ENCODE data around the gene FOXG1.
A peak's percentile ranks its signal among the peaks of the same experiment; 100 is the strongest.

The FOXG1 gene

DNA sequence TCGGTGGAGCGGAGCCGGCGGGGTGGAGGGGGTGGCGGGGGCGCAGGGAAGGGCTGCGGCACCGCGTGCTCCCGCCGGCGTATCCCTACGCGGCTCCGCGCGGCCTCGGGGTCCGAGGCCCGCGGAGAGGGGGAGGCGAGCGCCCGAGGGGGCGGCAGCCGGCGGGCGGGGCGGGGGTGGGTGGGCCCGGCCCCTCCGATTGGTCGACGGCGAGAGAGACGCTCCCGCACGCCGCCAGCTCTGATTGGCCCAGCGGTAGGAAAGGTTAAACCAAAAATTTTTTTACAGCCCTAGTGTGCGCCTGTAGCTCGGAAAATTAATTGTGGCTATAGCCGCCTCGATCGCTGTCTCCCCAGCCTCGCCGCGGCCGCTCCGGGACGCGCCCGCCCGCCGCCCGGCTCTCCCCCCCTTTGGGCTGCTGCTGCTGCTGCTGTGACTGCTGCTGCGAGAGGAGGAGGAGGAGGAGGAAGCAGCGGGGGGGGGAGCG is at the start of gene FOXG1:
TSS of gene FOXG1 (plus strand) at position 319 of the 487 bp plus-strand sequence. CDS start 493 bp downstream, outside the sequence.
- Mint-ChIP-seq H3K4me3 (peak within 1 kb of the TSS; percentile 66), H3K4me1 (peaks cover 5% of the 10 kb centered on the region), H3K27ac (no peak within 1 kb of the TSS), H3K36me3 (peaks cover 8% of the 10 kb centered on the region), H3K27me3 (peaks cover 60% of the 10 kb centered on the region), H3K9me3 (peaks cover 16% of the 10 kb centered on the region)

DNA sequence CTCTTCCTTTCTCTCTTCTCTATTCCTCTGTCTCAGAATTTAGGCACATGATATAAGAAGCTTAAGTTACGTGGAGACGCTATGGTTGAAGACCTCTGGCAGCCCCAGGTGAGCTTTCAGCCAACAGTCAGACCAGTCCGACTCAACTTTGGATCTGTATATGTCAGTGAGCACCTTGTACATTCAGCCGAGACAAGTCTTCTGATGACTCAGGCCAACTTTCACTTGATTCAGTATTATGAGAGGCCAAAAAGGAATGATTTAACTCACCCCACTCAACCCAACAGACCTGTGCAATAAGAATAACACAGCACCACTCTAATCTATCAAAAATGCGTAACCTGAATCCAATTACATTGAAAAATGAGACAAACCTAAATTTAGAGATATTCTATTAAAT is 47.5 kb upstream of the FOXG1 start:
- no peaks in the 10 kb centered on the region for H3K4me1 Mint-ChIP-seq
- no peaks in the 10 kb centered on the region for H3K36me3 Mint-ChIP-seq
- H3K4me3 Mint-ChIP-seq: no peak overlapping the region
- no peak overlapping the region for H3K27ac Mint-ChIP-seq
- peaks cover 29% of the 10 kb centered on the region for H3K9me3 Mint-ChIP-seq
- no peaks in the 10 kb centered on the region for H3K27me3 Mint-ChIP-seq

DNA sequence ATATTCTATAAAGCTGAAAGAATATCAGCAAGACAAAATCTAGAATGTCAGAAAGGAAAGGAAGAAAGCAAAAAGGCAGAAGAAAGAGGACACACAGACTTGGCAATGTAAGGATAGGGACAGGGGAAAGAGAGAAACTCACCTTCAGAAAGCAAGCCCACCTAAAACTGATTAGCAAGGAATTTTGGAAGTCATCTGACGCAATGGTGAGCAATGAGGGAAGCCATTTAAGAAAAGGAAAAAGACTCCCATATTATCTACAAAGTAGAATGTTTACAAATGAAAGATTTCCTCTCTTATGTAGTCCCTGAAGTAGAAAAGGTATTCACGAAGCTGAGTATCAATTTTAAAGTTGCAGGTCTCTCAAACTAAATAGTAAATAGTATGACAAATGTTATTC is 35.2 kb upstream of the FOXG1 start:
- H3K27me3 Mint-ChIP-seq: no peaks in the 10 kb centered on the region
- H3K4me1 Mint-ChIP-seq: no peaks in the 10 kb centered on the region
- no peaks in the 10 kb centered on the region for H3K36me3 Mint-ChIP-seq
- H3K27ac Mint-ChIP-seq: no peak overlapping the region
- H3K9me3 Mint-ChIP-seq: no peaks in the 10 kb centered on the region
- no peak overlapping the region for H3K4me3 Mint-ChIP-seq

DNA sequence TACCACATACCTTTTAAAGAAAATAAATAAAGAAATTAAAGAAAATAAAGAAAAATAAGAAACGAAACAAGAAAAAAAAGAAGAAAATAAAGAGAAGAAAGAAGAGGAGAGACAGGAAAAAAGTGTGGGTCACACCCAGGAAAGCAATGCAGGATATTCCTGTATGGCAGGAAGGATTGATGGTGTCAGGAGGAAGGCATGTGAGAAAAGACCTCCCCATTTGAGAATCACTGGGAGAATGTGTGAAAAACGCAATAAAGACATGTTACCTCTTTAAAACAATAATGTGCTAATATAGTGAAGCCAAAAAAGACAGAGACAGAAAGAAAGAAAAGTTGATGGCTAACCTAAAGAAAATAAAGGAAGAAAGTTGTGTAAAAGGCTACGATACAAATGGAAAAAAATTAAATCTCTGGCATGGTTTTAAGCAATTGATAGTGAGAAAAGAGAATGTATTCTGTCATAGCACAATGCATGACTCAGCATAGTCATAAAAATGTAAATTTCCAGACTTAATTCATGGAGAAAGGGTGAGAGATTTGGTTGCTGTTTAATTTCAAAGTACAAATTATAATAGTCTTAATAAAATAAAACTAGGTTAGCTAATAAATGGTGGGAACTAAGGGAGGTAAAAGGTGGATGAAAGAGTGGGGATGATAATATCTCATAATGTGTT is 24.3 kb upstream of the FOXG1 start:
- no peaks in the 10 kb centered on the region for H3K4me1 Mint-ChIP-seq
- no peaks in the 10 kb centered on the region for H3K27me3 Mint-ChIP-seq
- H3K9me3 Mint-ChIP-seq: peaks cover 5% of the 10 kb centered on the region
- H3K36me3 Mint-ChIP-seq: no peaks in the 10 kb centered on the region
- H3K4me3 Mint-ChIP-seq: no peak overlapping the region
- no peak overlapping the region for H3K27ac Mint-ChIP-seq

DNA sequence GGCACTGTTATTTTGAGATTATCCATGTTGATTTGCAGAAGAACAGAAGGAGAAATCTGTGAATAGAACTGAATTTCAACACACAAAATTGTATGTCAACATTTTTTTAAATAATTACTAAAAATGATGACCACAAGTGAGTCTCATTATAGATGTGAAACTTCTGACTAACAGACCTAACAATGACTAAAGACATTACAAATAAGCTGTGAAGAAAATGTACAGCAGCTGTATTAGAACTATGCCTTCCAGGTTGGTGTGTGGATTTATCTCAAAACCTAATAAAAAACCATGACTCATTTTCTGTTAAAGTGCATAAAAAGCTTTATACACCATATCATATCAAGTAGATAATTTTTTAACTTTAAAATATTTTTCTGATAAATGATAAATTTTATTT is 22.5 kb upstream of the FOXG1 start:
- no peaks in the 10 kb centered on the region for H3K36me3 Mint-ChIP-seq
- no peaks in the 10 kb centered on the region for H3K27me3 Mint-ChIP-seq
- H3K4me1 Mint-ChIP-seq: no peaks in the 10 kb centered on the region
- no peak overlapping the region for H3K4me3 Mint-ChIP-seq
- H3K9me3 Mint-ChIP-seq: peaks cover 5% of the 10 kb centered on the region
- no peak overlapping the region for H3K27ac Mint-ChIP-seq

DNA sequence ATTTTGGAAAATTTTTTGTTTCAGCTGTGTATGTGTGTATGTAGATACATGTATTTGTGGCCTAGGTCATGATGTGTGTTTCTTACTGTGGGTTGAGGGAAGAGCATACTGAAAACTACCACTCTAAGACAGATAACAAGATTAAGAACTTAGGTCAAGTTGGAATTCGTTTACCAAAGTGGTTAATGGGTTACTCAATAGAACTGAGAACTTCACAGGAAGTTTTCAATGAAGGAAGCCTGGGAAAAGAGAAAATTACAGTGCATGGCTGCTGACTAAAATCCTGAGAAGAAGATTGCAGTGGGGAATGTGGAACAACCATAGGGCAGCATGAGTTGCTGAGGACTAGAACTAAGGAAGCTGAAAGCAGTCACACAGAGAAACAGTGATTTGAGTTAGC is 21.4 kb upstream of the FOXG1 start:
- Mint-ChIP-seq H3K36me3 (no peaks in the 10 kb centered on the region), H3K9me3 (peaks cover 5% of the 10 kb centered on the region), H3K4me3 (no peak overlapping the region), H3K4me1 (no peaks in the 10 kb centered on the region), H3K27me3 (peaks cover 2% of the 10 kb centered on the region), H3K27ac (no peak overlapping the region)

DNA sequence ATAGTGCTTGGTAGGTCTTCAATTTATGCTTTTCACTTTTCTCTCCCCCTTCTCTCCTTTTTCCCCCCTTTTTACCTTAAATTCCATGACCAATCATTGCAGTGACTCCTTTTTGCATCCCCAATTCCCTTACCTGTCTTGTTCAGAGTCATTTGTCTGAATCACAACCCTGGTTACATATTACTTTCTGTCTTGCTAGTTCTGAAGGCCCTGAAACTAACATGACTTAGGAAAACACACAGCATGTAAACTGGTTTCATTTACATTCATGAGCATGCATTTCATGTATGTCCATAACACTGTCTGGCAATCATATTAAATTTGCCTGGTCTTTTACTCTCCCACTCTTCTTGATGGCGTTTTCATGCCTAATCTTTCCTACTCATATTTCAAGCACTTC is 20.3 kb upstream of the FOXG1 start:
- Mint-ChIP-seq H3K4me1 (no peaks in the 10 kb centered on the region), H3K9me3 (peaks cover 5% of the 10 kb centered on the region), H3K4me3 (no peak overlapping the region), H3K27ac (no peak overlapping the region), H3K27me3 (peaks cover 3% of the 10 kb centered on the region), H3K36me3 (no peaks in the 10 kb centered on the region)

DNA sequence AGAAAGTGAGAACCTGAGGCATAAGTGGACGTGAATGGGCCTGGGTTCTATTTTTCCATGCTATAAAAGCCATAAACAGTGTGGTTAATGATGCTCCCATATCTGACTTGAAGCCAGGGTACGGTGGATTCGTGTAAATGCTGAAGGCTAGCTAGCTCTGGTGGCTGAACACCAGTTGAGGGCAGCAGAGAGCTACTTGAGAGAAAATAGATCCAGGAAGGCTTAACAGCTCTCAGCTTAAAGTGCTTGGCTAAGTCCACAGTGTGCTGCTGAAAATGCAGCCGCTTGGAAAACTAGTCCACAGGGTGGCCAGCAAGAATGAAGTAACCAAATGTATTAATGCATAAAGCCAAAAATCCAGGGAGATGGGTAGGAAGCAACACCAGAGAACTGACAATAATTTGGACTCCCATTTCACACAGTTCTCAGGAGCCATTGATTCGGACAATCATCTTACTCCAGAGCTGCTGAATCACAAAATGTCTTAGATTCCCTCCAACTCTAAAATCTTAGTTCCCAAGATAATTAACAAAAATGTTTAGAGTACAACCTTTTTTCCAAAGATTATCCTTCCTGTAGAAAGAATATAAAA is 15.0 kb upstream of the FOXG1 start:
- Mint-ChIP-seq H3K27ac (no peak overlapping the region), H3K27me3 (peaks cover 28% of the 10 kb centered on the region), H3K4me3 (no peak overlapping the region)

DNA sequence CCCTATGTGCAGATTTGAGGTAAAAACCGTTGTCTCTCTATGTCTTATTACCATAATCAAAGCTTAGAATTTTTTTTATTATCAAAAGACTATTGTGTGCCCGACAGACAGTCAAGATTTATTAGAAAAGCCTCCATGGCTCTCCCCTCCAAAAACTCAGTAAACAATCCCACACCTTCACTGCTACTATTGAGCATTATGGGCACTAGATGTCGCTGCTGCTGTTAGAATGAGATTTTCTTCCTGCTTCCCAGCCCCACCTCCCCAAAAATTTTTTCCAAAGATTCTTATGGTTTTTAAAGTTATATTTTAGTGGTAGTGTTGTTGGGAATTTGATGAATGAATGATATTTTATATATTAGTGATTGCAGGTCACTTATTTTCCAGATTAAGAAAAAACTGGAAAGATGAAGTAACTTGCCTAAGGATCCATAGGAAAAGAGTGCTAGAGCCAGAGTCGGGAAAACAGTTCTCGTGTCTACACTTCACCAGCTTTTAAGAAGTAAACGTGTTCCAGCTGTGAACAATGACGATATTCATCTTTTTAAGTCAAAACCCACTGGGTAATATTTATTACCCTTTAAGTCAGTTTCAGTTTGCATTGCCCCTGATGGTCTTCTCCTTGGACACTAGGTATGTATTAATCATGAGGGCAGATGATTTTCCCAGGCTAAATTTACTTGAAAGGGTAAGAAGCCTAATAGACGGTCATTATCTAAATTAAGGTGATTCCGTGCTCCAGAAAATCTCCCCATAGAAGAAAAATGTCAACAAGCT is 12.2 kb upstream of the FOXG1 start:
- H3K9me3 Mint-ChIP-seq: peaks cover 8% of the 10 kb centered on the region
- no peaks in the 10 kb centered on the region for H3K4me1 Mint-ChIP-seq
- H3K27me3 Mint-ChIP-seq: peaks cover 47% of the 10 kb centered on the region

More for the DNA sequence above, 15.0 kb upstream of the FOXG1 start:
- Mint-ChIP-seq H3K9me3 (peaks cover 12% of the 10 kb centered on the region), H3K36me3 (no peaks in the 10 kb centered on the region), H3K4me1 (no peaks in the 10 kb centered on the region)

DNA sequence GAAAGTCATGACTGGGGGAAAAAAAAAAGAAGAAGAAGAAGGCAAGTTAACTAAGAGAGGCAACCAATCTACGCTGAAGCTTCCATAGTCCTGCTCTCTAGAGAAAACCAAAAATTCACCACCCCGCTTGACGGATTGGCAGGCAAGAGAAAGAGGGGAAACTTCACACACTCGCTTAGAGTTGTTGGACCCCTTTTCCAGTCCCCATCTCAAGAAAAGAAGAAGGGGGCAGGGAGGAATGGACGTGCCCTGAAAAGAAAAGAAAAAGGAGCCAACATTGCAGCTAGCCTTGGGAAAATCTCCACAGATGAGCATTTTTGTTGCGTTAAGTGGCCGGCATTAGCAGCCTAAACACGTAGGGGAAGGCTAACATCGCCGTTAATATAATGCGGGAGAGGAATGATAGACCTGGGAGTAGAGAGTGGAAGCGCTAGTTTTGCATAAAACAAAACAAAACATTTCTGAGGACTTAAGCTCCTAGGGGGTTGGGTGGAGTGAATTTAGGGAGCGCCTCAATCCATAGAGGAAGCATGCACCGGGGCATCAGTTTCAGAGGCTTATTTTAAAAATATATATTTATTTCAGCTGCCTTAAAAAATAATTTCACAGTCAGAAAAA is 11.3 kb upstream of the FOXG1 start:
- H3K4me3 Mint-ChIP-seq: no peak overlapping the region
- peaks cover 54% of the 10 kb centered on the region for H3K27me3 Mint-ChIP-seq
- no peak overlapping the region for H3K27ac Mint-ChIP-seq
- peaks cover 8% of the 10 kb centered on the region for H3K9me3 Mint-ChIP-seq
- H3K4me1 Mint-ChIP-seq: no peaks in the 10 kb centered on the region
- no peaks in the 10 kb centered on the region for H3K36me3 Mint-ChIP-seq

More for the DNA sequence above, 12.2 kb upstream of the FOXG1 start:
- Mint-ChIP-seq H3K27ac (no peak overlapping the region), H3K4me3 (no peak overlapping the region), H3K36me3 (no peaks in the 10 kb centered on the region)

DNA sequence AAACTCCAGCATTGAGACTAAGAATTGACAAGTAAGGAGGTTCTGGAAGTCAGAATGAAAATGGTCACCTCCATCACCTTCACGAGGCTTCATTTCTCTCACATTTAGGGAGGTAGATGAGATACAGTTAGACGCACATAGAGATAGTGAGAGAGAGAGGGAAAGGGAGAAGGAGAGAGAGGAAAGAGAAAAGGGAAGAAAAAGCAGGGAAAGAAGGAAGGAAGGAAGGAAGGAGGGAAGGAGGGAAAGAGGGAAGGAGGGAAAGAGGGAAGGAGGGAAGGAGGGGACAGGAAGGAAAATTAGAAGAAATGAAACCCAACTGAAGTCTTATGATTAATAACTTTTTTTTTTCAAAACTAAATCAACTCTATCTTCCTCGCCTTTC is 10.7 kb upstream of the FOXG1 start:
- Mint-ChIP-seq H3K4me1 (no peaks in the 10 kb centered on the region), H3K36me3 (no peaks in the 10 kb centered on the region), H3K27me3 (peaks cover 59% of the 10 kb centered on the region), H3K9me3 (peaks cover 14% of the 10 kb centered on the region), H3K27ac (no peak overlapping the region), H3K4me3 (no peak overlapping the region)

DNA sequence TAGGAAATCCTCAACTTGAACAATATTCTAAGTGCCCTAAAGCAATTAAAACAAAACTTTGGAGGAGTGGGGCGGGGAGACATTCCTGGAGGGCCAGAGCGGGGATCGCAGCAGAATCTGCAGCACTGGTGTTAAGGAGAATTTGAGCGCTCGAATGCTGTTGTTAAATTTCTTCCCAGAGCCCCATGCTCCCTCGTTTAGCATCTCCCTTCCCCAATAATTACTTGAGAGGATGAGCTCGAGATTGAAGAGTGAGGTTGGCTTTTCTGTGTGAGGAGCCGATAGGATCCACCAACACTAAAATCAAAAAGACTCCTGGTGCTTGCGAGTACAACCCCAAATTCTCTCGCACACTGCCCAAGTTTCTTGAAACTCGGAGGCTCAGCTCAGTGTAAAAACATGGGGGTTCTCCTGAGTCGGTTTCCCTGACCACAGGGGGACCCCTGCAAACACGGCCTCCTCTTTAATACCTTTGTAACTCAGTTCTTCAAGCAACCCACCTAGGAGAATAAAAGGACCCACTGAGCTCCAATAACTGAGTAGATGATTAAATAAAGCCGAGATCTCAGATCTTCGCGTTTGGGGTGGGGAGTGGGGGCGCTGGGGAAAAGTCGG is 10.2 kb upstream of the FOXG1 start:
- Mint-ChIP-seq H3K4me1 (no peaks in the 10 kb centered on the region), H3K27ac (no peak overlapping the region), H3K9me3 (peaks cover 17% of the 10 kb centered on the region), H3K27me3 (peaks cover 62% of the 10 kb centered on the region), H3K36me3 (no peaks in the 10 kb centered on the region), H3K4me3 (no peak overlapping the region)

DNA sequence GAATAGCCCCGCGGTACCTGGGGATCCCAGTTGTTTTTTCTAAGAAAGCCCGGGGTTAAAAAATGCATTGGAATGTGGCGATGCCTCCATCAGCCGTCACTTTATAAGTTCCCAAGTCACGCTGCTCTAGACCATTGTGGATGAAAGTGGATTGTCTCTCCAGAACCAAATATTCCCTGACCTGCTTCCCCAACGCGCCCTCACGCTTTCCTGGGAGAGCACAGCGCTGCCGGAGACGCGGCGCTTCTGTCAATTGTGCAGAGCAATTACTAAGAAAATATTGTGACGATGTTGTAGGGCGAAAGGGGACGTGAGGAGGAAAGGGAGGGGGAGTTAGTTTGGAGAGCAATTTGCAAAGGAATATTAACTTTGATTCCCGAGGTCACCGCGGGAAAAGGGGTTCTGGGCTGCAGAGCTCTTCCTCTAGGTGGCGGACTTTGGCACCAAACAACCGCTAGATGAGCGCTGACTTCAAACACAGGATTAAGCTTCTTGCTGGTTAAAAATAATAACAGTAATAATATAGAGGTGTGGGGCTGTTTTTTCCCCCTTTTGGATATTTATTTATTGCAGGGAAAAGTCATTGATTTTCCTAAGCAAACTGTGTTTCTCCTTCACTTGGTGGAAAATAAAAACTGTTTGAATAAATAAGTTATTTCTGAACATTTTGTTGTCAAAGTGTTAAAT is 9.6 kb upstream of the FOXG1 start:
- Mint-ChIP-seq H3K9me3 (peaks cover 17% of the 10 kb centered on the region), H3K27me3 (peaks cover 66% of the 10 kb centered on the region), H3K27ac (no peak overlapping the region), H3K36me3 (peaks cover 3% of the 10 kb centered on the region), H3K4me1 (no peaks in the 10 kb centered on the region), H3K4me3 (no peak overlapping the region)

DNA sequence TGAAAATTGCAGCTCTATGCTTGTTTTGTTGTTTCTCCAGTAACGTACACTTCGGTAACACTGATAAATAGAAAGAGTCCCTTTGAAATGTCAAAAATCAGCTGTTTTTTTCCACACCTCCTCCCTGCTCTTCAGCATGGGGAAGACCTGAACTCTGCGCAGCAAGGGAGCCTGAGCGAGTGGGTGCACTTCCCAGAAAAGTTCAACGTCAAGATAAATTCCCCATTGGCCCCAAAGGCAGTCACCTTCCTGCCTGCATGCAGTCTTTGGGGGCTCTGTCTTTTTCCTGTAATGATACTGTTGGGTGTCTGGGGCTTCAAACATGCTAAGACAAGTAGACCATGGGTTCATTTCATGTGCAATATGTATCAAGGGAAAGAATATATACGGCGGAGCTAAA is 8.8 kb upstream of the FOXG1 start:
- no peak overlapping the region for H3K4me3 Mint-ChIP-seq
- peaks cover 3% of the 10 kb centered on the region for H3K36me3 Mint-ChIP-seq
- peaks cover 72% of the 10 kb centered on the region for H3K27me3 Mint-ChIP-seq
- no peaks in the 10 kb centered on the region for H3K4me1 Mint-ChIP-seq
- H3K27ac Mint-ChIP-seq: no peak overlapping the region
- peaks cover 17% of the 10 kb centered on the region for H3K9me3 Mint-ChIP-seq
